Measurements from ENCODE around the gene MRPL12. TPM values are rescaled to one million over a fixed set of nuclear protein-coding genes. Genes with fewer than 3 reads are reported as not detected.
A peak's percentile ranks its signal among the peaks of the same experiment; 100 is the strongest.

MRPL12 gene
- total RNA-seq, 2 donors from 2014 or later, result 53.4 to 63.5 TPM

- no peaks in the 10 kb centered on the region for H3K9me3 ChIP-seq
- peaks cover 21% of the 10 kb centered on the region for H3K4me1 ChIP-seq (replicated peaks)
- TF ChIP-seq POLR2AphosphoS5 (IDR thresholded peaks at IDR 0.05) (peak; percentile 51), CTCF (IDR thresholded peaks at IDR 0.05) (peak in 3 of 4 experiments; percentile 7 to 62 (median 50)), POLR2A (IDR thresholded peaks at IDR 0.05) (peak; percentile 21)
- peak; percentile 49 for DNase-seq (ENCODE audit: low spot score)
- intact Hi-C loops (cut with DNase I), result no loop called here
- under 1% methylated on average over 73 of the region's 89 CpGs for WGBS
- H3K4me3 ChIP-seq, result peak within 1 kb of the TSS; percentile 82 to 93
- H3K27me3 ChIP-seq (replicated peaks; ENCODE audit: insufficient read depth), result no peaks in the 10 kb centered on the region
- H3K27ac ChIP-seq, result peak within 1 kb of the TSS; percentile 64 to 75
- H3K36me3 ChIP-seq, result no peaks in the 10 kb centered on the region
These were observed 8.8 kb downstream of the MRPL12 start, which contains the start of gene SLC25A10 for GRCh38 chr17:81711814-81712467. SLC25A10 (plus strand) TSS chr17:81712284; CDS start chr17:81712427, 143 bp downstream.

GRCh38 chr17:81712468-81713003 is 9.4 kb downstream of the MRPL12 start:
- H3K4me1 ChIP-seq (replicated peaks), result peaks cover 21% of the 10 kb centered on the region
- peak overlapping the region; percentile 64 to 75 for H3K27ac ChIP-seq
- H3K27me3 ChIP-seq (replicated peaks; ENCODE audit: insufficient read depth), result no peaks in the 10 kb centered on the region

GRCh38 chr17:81713004-81713555 is 9.9 kb downstream of the MRPL12 start:
- H3K27ac ChIP-seq, result peak overlapping the region; percentile 64 to 75
- intact Hi-C loops (cut with DNase I), result no loop called here
- no peak for TF ChIP-seq POLR2AphosphoS5 (IDR thresholded peaks at IDR 0.05)
- TF ChIP-seq POLR2A (IDR thresholded peaks at IDR 0.05), result no peak
- TF ChIP-seq CTCF (IDR thresholded peaks at IDR 0.05), result no peak
- H3K4me3 ChIP-seq, result peak overlapping the region; percentile 82 to 93
- H3K4me1 ChIP-seq (replicated peaks), result peaks cover 21% of the 10 kb centered on the region
- WGBS, result 31% methylated on average over 18 of the region's 18 CpGs
- H3K36me3 ChIP-seq, result no peaks in the 10 kb centered on the region
- no peaks in the 10 kb centered on the region for H3K9me3 ChIP-seq
- H3K27me3 ChIP-seq (replicated peaks; ENCODE audit: insufficient read depth), result no peaks in the 10 kb centered on the region
- DNase-seq (ENCODE audit: low spot score), result no peak

More at GRCh38 chr17:81712468-81713003, 9.4 kb downstream of the MRPL12 start:
- 3% methylated on average over 31 of the region's 41 CpGs for WGBS
- intact Hi-C loops (cut with DNase I), result no loop called here
- no peaks in the 10 kb centered on the region for H3K9me3 ChIP-seq
- peak; percentile 27 for DNase-seq (ENCODE audit: low spot score)
- peak overlapping the region; percentile 82 to 93 for H3K4me3 ChIP-seq
- TF ChIP-seq POLR2AphosphoS5 (IDR thresholded peaks at IDR 0.05) (no peak), POLR2A (IDR thresholded peaks at IDR 0.05) (no peak), CTCF (IDR thresholded peaks at IDR 0.05) (peak in 2 of 4 experiments; percentile 30 to 38)
- H3K36me3 ChIP-seq, result no peaks in the 10 kb centered on the region

- no peak for DNase-seq (ENCODE audit: low spot score)
These were observed 10.6 kb downstream of the MRPL12 start for GRCh38 chr17:81713556-81714411.

More at GRCh38 chr17:81713556-81714411, 10.6 kb downstream of the MRPL12 start:
- H3K4me3 ChIP-seq, result peak overlapping the region; percentile 82 to 93
- TF ChIP-seq POLR2AphosphoS5 (IDR thresholded peaks at IDR 0.05) (no peak), CTCF (IDR thresholded peaks at IDR 0.05) (no peak), POLR2A (IDR thresholded peaks at IDR 0.05) (peak; percentile 28)
- 59% methylated on average over 36 of the region's 36 CpGs for WGBS
- H3K36me3 ChIP-seq, result no peaks in the 10 kb centered on the region
- intact Hi-C loops (cut with DNase I), result no loop called here
- no peaks in the 10 kb centered on the region for H3K27me3 ChIP-seq (replicated peaks; ENCODE audit: insufficient read depth)
- peak overlapping the region; percentile 64 to 75 for H3K27ac ChIP-seq
- H3K4me1 ChIP-seq (replicated peaks), result peaks cover 21% of the 10 kb centered on the region
- no peaks in the 10 kb centered on the region for H3K9me3 ChIP-seq
